B cell (primary cell): ENCODE measurements around the gene BRD9. TPM values are rescaled to one million over a fixed set of nuclear protein-coding genes. Genes with fewer than 3 reads are reported as not detected.

Experiments used
- ATAC-seq: fragments of 200-7000 bp; cut with Tn5 transposase; one replicate; pipeline ENCODE4 v1.10.0; 2021; ENCODE audit warnings: low read depth, mild to moderate bottlenecking, moderate number of reproducible peaks, moderate library complexity
- CTCF ChIA-PET: fragments of 350-600 bp; sonication (Branson Sonifier 250); formaldehyde crosslinking; loops from one replicate; lab custom pipeline; 2021; ENCODE audit warnings: antibody characterized with exemption, inconsistent platforms; lab: Charles Lee
- POLR2A ChIA-PET: fragments of 350-600 bp; sonication (Branson Sonifier 250); formaldehyde crosslinking; loops from one replicate; lab custom pipeline; 2021; ENCODE audit warnings: antibody characterized with exemption; lab: Charles Lee
- DNase-seq: peaks from one replicate; pipeline ENCODE4 v3.0.0; 2013
- H2AFZ ChIP-seq: 2 replicates; pipeline ENCODE4 v1.6.1; 2012; ENCODE audit warnings: mild to moderate bottlenecking, low read depth, low read length; ENCODE audit not compliant: insufficient read depth, poor library complexity, severe bottlenecking
- H3K27ac ChIP-seq, 2 donors: 1 replicate in 1 of 2; 2 replicates in 1 of 2; pipeline ENCODE4 v1.5.1; 2012 to 2013; ENCODE audit warnings: low read length in 2 of 2, mild to moderate bottlenecking in 2 of 2, moderate library complexity in 1 of 2
- H3K27me3 ChIP-seq, 4 experiments: fragments of 200-600 bp in 1 of 4; sonication (generic) in 1 of 4; replicated peaks in 1 of 4; 1 replicate in 2 of 4; 2 replicates in 2 of 4; pipeline versions ENCODE4 v1.6.1 to v1.7.0; 2013 to 2016; ENCODE audit warnings: low read length in 3 of 4, mild to moderate bottlenecking in 2 of 4, mixed read lengths in 1 of 4, moderate library complexity in 1 of 4; ENCODE audit not compliant: insufficient read depth in 4 of 4, control insufficient read depth in 3 of 4; ENCODE audit errors: control extremely low read depth in 1 of 4
- H3K36me3 ChIP-seq, 2 experiments: replicated peaks in 1 of 2; 1 replicate in 1 of 2; 2 replicates in 1 of 2; pipeline versions ENCODE4 v1.6.1 to v1.7.1; 2013; ENCODE audit warnings: low read length in 1 of 2; ENCODE audit not compliant: insufficient read depth in 2 of 2, control insufficient read depth in 1 of 2; ENCODE audit errors: control extremely low read depth in 1 of 2, extremely low read depth in 1 of 2
- H3K4me1 ChIP-seq, 2 donors: fragments of 200-600 bp in 1 of 2; sonication (generic) in 1 of 2; 1 replicate in 1 of 2; 2 replicates in 1 of 2; pipeline versions ENCODE4 v1.5.1 to v1.6.1; 2013 to 2017; ENCODE audit warnings: low read length in 2 of 2; ENCODE audit not compliant: control insufficient read depth in 2 of 2, insufficient read depth in 2 of 2
- H3K4me2 ChIP-seq: replicated peaks from 2 replicates; pipeline ENCODE3; 2012; ENCODE audit warnings: mild to moderate bottlenecking, low read depth, low read length; ENCODE audit not compliant: poor library complexity, severe bottlenecking
- H3K4me3 ChIP-seq, 5 experiments: fragments of 200-600 bp in 1 of 5; sonication (generic) in 1 of 5; 1 replicate in 3 of 5; 2 replicates in 2 of 5; pipeline versions ENCODE4 v1.5.1 to v1.7.0; 2011 to 2016; ENCODE audit warnings: low read length in 4 of 5, mild to moderate bottlenecking in 4 of 5, low read depth in 2 of 5, control low read depth in 1 of 5, moderate library complexity in 1 of 5; ENCODE audit not compliant: insufficient read depth in 1 of 5; ENCODE audit errors: control extremely low read depth in 1 of 5, extremely low read depth in 1 of 5
- H3K79me2 ChIP-seq: fragments of 200-600 bp; sonication (generic); one replicate; pipeline ENCODE4 v1.6.0; 2016; ENCODE audit warnings: low read length; ENCODE audit not compliant: control insufficient read depth, insufficient read depth
- H3K9ac ChIP-seq: fragments of 200-600 bp; sonication (generic); 2 replicates; pipeline ENCODE4 v1.6.1; 2017; ENCODE audit warnings: mild to moderate bottlenecking, low read length, moderate library complexity
- H3K9me3 ChIP-seq, 3 donors: one replicate each; pipeline versions ENCODE4 v1.6.1 to v1.7.1; 2013; ENCODE audit warnings: low read length in 2 of 3; ENCODE audit not compliant: control insufficient read depth in 2 of 3, insufficient read depth in 1 of 3; ENCODE audit errors: control extremely low read depth in 1 of 3
- H4K20me1 ChIP-seq: 2 replicates; pipeline ENCODE4 v1.6.0; 2012; ENCODE audit warnings: mild to moderate bottlenecking, low read length; ENCODE audit not compliant: insufficient read depth, control insufficient read depth, poor library complexity, severe bottlenecking
- H3K27ac Mint-ChIP-seq: one replicate; pipeline ENCODE4 v1.8.0; 2021; ENCODE audit warnings: mixed read lengths
- H3K27me3 Mint-ChIP-seq: one replicate; pipeline ENCODE4 v1.8.0; 2021; ENCODE audit warnings: mixed read lengths
- H3K4me1 Mint-ChIP-seq: one replicate; pipeline ENCODE4 v1.8.0; 2021; ENCODE audit warnings: mixed read lengths
- H3K4me3 Mint-ChIP-seq: one replicate; pipeline ENCODE4 v1.8.0; 2021; ENCODE audit warnings: mixed read lengths
- H3K9me3 Mint-ChIP-seq: one replicate; pipeline ENCODE4 v1.8.0; 2022; ENCODE audit warnings: mixed read lengths; ENCODE audit not compliant: insufficient read depth
- EZH2 ChIP-seq: IDR thresholded peaks from 2 replicates; pipeline ENCODE4 v1.6.1; 2012; ENCODE audit warnings: borderline replicate concordance, low read depth, mild to moderate bottlenecking, moderate library complexity, low read length; ENCODE audit not compliant: insufficient read depth, poor library complexity, severe bottlenecking
- WGBS: methylation state at CpG from one replicate; pipeline ENCODE4 v1.1.5; 2013; ENCODE audit warnings: missing lambda C conversion rate; ENCODE audit not compliant: insufficient coverage; 5-methylcytosine and 5-hydroxymethylcytosine counted together
- intact Hi-C: fragments of 100-400 bp; cut with micrococcal nuclease; formaldehyde crosslinking; loops from one replicate; pipeline ENCODE4 v1.10.0; 2022
- polyA plus RNA-seq: library from polyadenylated mRNA; depleted of rRNA; stranded (reverse); fragments of >200 nt; gene quantifications from 2 replicates; pipeline ENCODE4 v1.2.3, GENCODE V29; 2012
- total RNA-seq, 2 donors: library from RNA; stranded (reverse); fragments of 120-200 nt in 1 of 2; gene quantifications; 1 replicate in 1 of 2; 2 replicates in 1 of 2; pipeline versions ENCODE4 v1.2.3 to v1.2.4, GENCODE V29; 2013 to 2022
- TF ChIP-seq, protein P1 (sequence below): fragments of 200-600 bp; IDR thresholded peaks from one replicate; pipeline ENCODE4 v1.8.0; 2022; ENCODE audit warnings: antibody characterized with exemption, mild to moderate bottlenecking

Gene BRD9
- total and polyA plus RNA-seq, 2 donors (not counting 1 experiment from before 2014, with no cell fraction given), result 28.3 to 68.6 TPM

DNA sequence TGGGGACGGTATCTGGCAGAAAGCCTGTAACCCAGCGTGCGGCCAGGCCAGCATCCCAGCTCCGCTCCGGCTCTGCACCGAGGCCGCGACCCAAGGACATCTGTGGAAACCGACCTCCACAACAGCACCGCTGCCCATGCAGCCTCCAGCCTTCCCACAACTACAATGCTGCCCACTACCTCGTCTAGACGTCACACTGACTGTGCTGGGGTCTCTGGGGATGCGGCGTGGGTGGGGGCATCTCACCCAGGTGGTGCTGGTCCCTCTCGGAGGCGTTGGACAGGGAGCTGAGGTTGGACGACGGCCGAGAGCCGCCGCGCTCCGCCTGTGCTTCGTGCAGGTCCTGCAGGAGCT lies 27.5 kb downstream of the BRD9 start:
- no peak overlapping the region for H3K4me2 ChIP-seq
- no peak overlapping the region for H2AFZ ChIP-seq
- Mint-ChIP-seq H3K4me3 (no peak overlapping the region), H3K27ac (no peak overlapping the region), H3K9me3 (no peaks in the 10 kb centered on the region), H3K4me1 (no peaks in the 10 kb centered on the region), H3K27me3 (no peaks in the 10 kb centered on the region)
- no peaks in the 10 kb centered on the region for H3K4me1 ChIP-seq
- POLR2A ChIA-PET, result no interaction called here
- WGBS, result 96% methylated on average over 23 of the region's 24 CpGs
- CTCF ChIA-PET, result no interaction called here
- H3K9ac ChIP-seq, result no peak overlapping the region
- intact Hi-C loops, result no loop called here
- no peaks in the 10 kb centered on the region for H3K27me3 ChIP-seq
- H3K4me3 ChIP-seq, result no peak overlapping the region
- no peak overlapping the region for H3K27ac ChIP-seq
- DNase-seq, result no peak
- TF ChIP-seq, protein P1, sequence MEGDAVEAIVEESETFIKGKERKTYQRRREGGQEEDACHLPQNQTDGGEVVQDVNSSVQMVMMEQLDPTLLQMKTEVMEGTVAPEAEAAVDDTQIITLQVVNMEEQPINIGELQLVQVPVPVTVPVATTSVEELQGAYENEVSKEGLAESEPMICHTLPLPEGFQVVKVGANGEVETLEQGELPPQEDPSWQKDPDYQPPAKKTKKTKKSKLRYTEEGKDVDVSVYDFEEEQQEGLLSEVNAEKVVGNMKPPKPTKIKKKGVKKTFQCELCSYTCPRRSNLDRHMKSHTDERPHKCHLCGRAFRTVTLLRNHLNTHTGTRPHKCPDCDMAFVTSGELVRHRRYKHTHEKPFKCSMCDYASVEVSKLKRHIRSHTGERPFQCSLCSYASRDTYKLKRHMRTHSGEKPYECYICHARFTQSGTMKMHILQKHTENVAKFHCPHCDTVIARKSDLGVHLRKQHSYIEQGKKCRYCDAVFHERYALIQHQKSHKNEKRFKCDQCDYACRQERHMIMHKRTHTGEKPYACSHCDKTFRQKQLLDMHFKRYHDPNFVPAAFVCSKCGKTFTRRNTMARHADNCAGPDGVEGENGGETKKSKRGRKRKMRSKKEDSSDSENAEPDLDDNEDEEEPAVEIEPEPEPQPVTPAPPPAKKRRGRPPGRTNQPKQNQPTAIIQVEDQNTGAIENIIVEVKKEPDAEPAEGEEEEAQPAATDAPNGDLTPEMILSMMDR, result no peak
- no peak for TF ChIP-seq EZH2
- H3K36me3 ChIP-seq, result peaks cover 3 to 74% of the 10 kb centered on the region in 2 experiments
- ATAC-seq, result no peak
- no peaks in the 10 kb centered on the region for H4K20me1 ChIP-seq
- peaks cover 0 to 6% (median 0%) of the 10 kb centered on the region in 3 donors for H3K9me3 ChIP-seq
- H3K79me2 ChIP-seq, result no peaks in the 10 kb centered on the region

DNA sequence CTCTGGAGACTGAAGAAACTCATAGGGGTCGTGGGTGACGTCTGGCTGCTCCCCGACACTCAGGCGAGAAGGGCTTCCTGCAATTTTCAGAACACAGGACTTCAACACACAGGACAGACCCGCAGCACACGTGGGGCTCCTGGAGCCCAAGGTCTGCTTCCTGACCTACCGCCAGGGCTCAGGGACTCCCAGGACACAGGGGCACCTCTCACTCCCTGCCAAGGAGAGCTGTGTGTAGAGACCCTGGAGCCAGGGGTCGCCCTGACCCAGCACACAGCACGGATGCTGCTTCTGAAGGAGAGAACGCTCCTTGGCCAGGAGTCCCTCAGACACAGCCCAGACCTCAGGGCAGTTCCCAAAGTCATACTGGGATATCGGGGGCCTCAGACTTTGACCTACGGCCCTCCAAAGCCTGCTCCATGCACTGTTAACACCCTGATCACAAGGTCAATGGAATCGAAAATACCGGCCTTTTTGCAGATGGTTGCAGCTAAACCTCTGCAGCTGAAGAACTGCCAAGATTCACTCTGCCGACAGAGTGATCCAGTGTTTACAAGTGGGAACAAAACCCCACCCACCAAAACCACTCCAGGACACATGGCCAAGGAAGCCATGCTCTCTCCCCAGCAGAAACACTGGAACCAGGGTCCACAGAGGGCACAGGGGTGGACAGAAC lies 28.0 kb downstream of the BRD9 start:
- ChIA-PET POLR2A (no interaction called here), CTCF (no interaction called here)
- Mint-ChIP-seq H3K4me1 (no peaks in the 10 kb centered on the region), H3K27ac (no peak overlapping the region), H3K9me3 (no peaks in the 10 kb centered on the region), H3K27me3 (no peaks in the 10 kb centered on the region), H3K4me3 (no peak overlapping the region)
- ATAC-seq (no peak), DNase-seq (no peak)
- intact Hi-C loops, result no loop called here
- Histone ChIP-seq H3K4me3 (no peak overlapping the region), H3K27ac (no peak overlapping the region), H3K79me2 (no peaks in the 10 kb centered on the region), H3K9me3 (peaks cover 0 to 6% (median 0%) of the 10 kb centered on the region in 3 donors), H4K20me1 (no peaks in the 10 kb centered on the region), H3K4me1 (no peaks in the 10 kb centered on the region), H2AFZ (no peak overlapping the region), H3K9ac (no peak overlapping the region), H3K4me2 (no peak overlapping the region), H3K27me3 (no peaks in the 10 kb centered on the region), H3K36me3 (peaks cover 1 to 69% of the 10 kb centered on the region in 2 experiments)
- TF ChIP-seq, protein P1, result no peak
- TF ChIP-seq EZH2, result no peak
- WGBS, result 97% methylated on average over 15 of the region's 15 CpGs
